ENCODE data around the gene NSMF.

Gene NSMF, protein sequence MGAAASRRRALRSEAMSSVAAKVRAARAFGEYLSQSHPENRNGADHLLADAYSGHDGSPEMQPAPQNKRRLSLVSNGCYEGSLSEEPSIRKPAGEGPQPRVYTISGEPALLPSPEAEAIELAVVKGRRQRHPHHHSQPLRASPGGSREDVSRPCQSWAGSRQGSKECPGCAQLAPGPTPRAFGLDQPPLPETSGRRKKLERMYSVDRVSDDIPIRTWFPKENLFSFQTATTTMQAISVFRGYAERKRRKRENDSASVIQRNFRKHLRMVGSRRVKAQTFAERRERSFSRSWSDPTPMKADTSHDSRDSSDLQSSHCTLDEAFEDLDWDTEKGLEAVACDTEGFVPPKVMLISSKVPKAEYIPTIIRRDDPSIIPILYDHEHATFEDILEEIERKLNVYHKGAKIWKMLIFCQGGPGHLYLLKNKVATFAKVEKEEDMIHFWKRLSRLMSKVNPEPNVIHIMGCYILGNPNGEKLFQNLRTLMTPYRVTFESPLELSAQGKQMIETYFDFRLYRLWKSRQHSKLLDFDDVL

DNA sequence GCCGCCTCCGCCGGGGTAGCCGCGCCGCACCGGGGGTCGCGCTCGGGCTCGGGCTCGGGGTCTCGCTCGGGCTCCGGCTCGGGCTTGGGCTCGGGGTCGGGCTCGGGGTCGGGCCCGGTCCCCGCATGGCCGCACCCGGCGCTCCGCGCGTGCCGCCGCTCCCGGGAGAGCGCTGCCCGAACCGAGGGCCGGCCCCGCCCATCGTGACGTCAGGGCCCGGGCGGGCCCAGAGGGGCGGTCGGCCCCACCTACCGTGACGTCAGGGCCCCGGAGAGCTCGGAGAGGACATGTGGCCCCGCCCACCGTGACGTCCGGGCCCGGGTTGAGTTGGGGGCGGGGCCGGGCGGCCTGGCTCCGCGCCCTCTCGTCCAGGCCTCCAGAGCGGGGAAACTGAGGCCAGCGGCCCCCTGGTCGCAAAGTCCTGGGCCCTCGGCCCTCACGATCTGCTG, at the start of gene NSMF:
Gene NSMF (minus strand): TSS at position 183 of the 449 bp plus-strand sequence. CDS start 232 bp downstream, outside the sequence.
- peak; percentile 92 for DNase-seq

DNA sequence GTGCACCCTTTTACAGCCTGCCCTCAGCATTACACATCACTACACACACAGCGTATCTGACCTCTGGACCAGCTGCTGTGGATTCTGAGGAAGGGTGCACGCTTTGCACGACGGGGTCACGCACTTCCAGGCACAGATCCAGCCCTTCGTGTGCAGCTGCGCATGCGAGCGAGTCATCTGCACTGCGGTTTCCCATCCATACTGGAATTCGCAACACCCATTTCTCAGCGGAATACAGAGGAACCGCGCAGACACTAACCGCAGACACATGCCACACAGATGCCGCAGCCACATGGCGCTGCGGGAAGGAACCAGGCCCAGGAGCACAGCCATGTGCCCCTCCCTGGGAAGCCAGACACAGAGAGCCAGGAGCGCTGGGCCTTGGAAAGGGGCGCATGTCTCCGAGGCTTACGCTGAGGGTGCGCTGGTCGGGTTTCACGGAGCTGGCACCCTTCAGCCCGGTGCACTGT, 47.6 kb upstream of the NSMF start:
- no peak for DNase-seq

DNA sequence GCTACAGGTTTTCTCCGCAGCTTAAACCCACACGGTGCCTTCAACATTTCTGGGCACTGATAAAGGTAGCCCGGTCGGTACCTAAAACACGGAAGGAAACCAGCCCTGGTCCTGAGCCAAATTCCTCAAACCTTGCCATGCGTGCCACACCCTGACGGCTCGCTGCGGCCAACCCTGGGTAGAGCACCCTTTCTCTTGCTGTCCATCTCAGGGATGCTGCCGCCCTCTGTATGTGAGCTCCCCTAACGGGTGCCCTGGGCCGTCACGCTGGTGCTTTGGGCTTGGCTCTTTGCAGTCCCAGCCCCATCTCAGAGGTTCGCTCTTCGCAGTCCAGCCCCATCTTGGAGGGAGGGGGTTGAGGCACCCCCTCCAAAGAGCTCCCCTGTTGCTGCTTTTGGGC, 47.1 kb upstream of the NSMF start:
- DNase-seq = no peak

DNA sequence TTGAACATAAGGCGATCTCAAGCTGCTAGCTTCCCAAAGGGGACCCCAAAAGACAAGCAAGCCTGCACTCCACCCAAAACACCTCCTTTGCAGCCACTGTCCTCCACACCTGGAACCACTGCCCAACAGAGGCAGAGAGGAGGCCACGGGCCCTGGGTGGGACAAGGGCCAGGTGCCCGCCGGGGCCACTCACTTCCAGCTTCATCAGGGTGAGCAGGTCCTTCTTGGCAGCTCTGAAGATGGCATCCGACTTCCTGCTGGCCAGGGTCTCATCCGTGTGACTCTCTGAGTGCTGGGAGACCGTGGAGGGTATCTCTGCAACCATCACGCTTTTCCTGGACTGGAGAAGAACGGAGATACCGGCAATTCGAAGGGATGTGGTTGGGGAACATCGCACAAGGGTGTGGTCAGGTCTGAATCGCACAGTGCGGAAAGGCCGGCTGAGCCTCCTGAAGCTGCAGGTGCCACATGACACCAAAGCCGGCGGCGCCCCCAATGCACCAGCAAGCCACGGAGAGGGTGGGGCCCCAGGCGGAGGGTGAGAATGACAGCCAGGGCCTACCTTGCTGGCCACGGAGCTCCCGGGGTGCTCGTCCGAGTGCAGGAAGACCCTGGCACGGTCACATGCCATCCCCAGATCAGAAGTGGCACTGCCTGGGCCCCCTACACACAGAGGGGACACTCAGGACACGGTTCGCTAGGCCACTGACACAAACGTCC, 46.4 kb upstream of the NSMF start:
- no peak for DNase-seq

DNA sequence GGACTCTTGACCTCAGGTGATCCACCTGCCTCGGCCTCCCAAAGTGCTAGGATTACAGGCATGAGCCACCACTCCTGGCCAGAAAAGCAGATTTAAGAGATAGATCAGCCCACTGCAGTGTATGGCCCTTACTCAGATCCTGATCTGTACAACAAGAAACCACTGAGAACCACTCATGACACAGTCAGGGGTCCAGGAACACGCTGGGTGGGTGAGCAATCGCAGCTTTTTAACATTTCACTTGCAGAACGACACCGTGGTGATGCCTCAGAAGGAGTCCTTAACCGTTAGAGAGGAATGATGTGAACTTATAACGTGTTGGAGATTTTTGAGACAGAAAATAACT, 45.3 kb upstream of the NSMF start:
- no peak for DNase-seq

DNA sequence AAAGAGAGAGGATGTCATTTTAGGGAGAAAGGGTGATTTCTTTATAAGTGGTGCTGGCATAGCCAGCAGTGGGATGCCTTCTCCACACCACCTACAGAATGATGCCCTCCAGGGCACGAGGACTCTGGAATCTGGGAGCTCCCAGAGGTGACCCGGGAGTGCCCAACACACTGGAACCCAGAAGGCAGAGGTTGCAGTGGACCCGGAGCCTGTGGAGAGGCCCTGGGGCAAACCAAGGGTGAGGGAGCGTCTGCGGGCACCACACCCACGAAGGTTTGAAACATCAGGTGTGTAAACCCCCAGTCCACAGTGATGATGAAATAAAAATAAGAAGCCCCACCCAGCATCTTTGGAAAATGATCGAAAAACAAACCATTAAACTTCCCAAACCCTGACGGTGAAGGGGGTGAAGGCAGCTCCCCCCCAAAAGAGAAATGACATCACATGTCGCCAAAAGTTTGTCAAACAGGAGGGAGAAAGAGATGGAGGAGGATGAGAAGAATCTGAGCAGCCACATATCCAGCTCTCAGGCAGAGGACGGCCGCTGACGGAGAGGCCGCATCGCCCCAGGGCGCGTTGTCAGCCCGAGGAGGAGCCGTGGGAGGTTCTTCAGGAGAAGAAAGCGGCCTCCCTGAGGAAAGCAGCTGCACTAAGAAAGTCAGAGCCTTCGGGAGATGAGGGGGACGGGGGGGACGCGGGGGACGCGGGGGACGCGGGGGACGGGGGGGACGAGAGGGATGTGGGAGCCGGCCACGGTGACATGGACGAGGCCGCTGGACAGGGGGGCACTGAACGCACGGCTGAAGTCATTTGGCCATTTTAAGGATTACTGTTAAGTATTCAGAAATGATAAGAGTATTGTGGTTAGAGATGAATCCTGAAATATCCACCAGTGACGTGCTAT, 43.1 kb upstream of the NSMF start:
- DNase-seq = no peak

DNA sequence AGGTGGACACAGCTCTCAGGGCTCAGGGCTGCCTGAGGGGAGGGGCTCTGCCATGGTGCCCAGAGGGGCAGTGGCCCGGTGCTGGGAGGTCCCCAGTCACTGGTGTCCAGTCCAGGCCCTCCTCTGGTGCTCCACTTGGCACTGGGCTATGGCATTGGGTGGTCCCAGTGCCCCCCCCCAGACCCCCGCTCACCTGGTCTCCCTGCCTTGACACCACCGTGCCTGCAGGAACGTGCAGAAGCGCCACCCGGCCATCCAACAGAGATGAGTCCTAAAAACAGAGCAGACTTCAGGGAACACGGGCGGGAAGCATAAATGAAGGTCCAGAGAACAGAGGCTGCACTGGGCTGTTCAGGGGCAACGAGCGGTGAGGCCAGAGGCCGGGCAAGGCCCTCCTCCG, 42.3 kb upstream of the NSMF start:
- no peak for DNase-seq

DNA sequence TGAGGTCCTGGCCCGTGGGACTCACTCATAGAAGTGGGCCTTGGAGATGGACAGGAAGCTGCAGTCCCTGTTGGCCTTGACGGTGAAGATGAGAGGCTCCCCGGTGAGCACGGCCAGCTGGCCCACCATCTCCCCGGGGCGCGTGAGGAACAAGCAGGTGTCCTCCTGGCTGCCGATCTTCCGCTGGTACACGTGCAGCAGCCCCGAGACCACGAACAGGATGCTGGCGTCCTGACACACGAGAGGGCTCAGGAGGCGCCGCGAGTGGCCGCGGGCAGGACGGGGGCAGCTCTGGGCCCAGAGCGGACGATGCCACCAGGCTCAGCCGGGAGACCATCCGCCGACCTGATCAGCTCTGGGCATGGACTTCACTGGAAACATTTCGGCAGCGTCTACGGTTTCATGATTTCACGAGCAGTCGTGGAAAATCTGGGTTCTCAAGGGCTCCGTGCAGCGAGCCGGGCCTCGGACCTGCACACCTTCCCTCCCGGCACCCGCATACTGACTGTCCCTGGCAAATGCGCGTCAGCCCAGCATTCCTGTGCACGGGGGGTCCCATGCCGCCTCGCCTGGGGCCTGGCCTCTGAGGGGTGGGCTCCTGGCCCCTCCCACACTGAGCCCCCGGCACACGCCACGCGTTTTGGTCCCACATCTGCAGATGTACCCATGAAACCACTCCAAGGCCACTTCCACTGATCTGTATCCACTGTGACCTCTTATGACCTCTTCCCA, 41.7 kb upstream of the NSMF start:
- DNase-seq = no peak

DNA sequence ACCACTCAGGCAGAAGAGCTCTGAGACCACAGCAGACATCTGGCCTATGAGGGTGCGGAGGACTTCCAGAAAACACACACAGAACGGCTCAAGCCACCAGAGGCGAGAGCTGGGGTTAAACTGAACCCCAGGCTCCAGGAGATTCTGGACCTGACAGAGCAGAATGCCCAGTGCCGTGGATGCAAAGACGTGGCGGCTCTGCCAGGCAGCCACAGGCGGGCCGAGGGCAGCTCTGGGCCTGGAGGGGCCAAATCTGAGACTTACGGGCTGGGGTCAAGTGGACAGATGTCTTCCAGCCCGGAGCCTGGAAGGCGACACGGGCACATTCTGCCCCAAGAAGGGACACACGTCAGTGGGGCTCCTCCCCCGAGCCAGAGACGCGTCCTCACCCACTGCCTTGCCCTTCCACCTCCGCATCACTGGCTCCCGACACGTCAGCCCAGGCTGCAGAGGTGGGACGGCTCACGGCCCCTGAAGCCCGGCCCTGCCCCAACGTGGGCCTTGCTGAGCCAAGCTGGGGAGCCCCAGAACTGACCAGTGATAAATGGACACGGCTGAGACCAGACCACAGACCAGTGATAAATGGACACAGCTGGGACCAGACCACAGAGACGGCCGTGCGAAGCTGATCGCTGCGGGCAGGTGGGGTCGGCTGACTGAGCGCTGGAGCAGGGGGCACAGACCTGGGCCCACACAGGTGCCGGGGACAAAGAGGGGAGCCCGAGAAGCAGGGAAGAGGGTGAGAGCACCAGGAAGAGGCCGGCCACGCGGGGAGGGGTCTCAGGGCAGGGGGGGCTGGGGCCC, 40.9 kb upstream of the NSMF start:
- DNase-seq = no peak

DNA sequence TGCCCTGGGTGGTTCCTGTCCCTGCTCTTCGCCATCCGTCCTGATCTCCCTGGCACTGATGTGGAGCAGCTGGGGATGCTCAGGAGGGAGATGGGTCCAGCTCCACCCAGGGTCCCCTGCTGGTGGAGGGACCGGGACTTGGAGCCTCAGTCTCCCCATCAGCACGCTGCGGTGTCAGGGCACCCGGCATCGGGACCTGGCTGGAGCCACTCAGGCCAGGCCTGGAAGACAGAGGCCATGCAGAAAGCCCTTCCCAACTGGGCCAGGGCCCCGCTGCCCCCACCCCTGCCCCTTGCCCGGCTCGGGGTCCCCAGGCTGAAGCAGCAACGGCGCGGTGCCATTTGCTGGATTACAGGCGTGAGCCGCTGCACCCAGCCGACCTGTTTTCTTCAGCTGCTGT, 40.3 kb upstream of the NSMF start:
- no peak for DNase-seq

DNA sequence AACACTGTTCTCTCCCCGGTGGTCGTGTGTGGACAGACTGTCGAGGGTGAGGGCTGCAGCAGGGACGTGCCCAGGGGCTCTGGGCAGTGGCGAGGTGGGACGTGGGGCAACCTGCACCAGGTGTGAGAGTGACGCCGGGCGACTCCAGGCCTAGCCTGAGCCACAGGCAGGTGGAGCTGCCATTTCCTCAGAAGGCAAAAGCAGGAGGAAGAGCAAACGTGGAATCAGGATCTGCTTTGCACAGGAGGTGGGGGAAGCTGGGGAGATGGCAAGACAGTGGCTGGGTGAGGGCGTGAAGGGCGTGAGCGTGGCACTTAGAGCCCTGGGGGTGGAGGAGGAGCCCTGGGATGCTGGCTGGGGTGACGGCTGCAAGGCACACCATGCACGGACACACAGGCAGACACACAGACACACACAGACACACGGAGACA, 39.6 kb upstream of the NSMF start:
- no peak for DNase-seq

DNA sequence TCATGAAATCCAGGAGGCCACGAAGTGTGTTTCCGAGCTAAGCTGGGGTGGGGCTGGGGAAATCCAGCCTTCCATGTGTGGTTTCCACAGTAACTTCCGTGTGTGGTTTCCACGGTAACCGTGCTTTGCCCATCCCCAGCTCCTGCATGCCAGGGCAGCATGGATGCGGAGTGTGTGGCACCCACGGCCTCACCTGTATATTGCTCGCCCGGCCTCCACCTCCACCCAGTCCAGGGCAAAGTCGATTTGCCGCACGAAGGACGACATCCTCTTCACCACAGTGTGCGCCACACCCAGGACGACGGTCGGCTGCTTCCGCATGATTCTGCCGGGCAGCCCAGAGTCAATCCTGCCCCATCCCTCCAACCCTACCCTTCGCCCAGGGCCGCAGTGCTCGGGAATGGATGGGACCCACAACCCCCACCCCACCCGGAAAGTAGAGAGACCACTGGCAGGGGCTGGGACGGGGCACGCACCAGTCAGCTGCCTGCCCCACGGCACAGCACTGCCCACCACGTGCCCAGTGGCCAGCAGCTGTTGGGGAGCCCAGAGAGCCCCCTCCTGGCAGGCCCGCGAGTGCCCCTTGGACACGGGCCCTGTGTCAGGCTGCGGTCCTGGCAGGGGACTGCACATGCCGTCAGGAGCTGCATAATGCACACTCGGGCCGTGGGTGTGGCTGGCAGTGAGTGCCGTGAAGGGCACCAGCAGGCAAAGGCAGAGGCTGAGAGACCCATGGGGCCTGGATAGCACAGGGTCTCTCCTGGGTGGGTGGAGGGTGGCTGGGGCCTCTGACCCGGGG, 39.0 kb upstream of the NSMF start:
- no peak for DNase-seq

DNA sequence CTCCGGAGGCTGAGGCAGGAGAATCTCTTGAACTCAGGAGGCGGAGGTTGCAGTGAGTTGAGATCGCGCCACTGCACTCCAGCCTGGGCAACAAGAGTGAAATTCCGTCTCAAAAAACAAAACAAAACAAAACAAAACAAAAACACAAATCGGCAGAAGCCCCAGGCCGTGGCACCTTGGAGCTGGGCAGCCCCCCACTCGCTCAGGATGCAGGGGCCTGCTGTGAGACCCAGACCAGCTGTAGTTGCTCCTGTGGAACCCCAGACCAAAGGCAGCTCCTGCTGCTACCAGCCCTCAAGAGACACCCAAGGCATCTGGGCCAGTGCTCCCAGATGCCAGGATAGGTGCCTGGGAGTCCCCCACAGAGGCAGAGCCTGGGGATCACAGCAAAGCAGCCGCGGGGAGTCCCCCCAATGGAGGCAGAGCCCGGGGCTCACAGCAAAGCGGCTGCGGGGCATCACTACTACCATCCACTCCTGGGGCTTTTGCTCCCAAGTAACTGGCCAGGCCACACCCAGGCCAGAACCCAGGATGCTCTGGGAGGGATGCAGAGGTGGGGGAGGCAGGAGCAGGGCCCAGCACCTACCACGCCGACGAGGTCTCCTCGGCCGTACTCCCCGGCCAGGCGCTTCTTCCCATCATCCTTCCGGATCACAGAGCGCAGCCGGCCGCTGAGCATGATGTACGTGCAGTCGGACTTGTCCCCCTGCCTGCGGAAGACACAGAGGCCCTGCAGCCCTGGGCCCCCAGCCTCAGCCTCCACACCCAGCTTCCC, 37.7 kb upstream of the NSMF start:
- no peak for DNase-seq

DNA sequence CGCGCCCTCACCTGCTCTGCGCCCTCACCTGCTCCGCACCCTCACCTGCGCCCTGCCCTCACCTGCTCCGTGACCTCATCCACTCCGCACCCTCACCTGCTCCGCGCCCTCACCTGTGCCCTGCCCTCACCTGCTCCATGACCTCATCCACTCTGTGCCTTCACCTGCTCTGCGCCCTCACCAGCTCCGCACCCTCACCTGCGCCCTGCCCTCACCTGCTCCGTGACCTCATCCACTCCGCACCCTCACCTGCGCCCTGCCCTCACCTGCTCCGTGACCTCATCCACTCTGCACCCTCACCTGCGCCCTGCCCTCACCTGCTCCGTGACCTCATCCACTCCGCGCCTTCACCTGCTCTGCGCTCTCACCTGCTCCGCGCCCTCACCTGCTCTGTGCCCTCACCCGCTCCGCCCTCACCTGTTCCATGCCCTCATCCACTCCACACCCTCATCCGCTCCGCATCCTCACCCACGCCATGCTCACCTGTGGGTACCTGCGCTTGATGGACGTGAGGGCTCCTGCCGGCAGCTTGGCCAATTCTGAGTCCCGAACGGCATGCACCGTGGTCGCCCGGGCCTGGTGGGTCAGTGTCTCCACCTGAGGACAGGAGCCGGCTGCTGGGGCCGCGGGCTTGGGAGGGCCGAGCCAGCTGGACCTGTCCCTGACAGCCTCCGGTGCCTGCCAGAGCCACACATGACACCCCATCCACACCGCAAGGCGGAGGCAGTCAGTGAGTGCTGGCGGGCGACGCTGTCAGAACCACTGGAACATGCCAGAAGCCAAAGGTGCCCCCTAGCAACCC, 35.6 kb upstream of the NSMF start:
- no peak for DNase-seq

DNA sequence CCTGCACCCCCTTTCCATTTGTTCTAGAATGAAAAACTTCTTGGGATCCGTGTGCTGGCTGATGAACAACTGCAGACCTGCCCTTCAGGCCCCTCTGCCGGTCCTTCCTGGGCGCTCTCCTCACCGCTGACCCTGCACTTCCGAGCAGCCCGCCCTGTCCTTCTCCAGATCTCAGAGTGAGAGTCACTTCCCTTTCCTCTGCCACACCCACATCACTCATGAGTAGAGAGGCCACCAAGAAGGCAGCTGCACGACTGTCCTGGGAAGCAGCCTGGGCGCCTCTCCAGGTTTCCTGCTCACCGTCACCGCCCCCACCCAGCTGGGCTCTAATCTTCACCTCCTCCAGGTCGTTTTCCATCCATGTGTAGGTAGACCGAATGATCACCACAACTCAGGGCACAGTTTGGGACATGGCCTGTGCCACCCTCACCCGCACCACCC, 35.0 kb upstream of the NSMF start:
- DNase-seq = no peak

DNA sequence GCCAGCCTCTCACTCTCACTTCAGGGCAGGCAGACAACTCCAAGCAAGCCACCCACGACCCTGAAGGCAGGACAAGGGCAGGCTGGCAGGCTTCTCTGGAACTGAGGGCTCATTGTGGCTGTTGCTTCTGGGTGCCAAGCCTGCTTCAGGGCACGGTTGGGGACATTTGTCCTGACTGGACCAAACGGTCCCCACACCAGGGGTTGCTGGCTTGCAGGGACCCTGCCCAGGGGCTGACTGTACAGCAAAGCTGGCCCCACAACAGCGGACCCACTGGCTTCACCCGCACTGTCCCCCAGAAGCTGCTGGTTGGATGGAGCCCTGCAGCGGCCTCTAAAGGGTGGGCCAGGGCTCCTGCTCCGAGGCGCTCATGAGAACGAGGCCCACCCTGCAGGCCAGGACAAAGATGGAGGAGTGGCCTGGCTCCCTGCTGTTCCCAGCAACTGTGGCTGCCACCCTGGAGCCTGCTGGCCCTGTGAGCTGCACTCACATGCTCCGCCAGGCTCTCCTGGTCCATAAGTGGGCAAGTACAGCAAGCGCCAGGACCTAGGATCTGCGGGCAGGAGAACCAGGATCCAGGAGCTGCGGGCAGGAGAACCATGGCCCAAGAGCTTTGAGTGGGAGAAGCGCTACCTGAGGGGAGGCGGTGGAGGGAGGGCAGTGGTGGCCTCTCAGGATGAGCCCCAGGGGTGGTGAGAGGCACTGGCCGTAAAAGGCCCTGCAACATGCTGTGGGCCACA, 34.4 kb upstream of the NSMF start:
- no peak for DNase-seq

DNA sequence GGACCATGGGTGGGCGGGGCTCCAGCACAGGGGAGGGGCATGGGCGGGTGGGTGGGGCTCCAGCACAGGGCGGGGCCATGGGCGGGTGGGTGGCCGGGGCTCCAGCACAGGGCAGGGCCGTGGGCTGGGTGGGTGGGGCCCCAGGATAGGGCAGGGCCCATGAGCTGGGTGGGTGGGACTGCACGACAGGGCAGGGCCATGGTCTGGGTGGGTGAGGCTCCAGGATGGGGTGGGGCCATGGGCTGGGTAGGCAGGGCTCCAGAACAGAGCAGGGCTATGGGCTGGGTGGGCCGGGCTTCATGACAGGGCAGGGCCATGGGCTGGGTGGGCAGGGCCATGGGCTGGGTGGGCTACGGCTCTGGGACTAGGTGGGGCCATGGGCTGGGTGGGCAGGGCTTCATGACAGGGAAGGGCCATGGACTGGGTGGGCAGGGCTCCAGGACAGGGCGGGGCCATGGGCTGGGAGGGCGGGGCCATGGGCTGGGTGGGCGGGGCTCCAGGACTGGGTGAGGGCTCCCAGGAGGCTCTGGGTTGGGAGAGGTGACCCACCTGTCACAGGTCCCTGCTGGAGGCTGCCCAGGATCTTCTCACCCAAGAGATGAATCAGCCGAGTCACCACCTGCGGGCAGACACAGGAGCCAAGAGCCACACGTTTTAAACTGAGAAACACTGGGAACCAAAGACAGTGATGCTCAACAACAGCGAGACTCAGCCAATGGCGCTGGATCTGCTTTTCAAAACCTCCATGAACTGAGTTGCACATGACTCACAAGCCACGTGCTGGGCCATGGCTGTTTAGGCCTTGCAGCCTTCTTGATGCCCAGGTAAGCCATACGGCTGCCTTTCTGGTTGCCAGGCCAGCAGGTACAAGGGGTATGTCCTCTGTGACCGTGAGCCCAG, 33.6 kb upstream of the NSMF start:
- peak; percentile 61 for DNase-seq
